SU-DHL-6 (cell line): Measurements from ENCODE around the gene OBI1.

ENCODE experiments used
- H2AFZ ChIP-seq: fragments of 200-600 bp; sonication (generic); 2 replicates; pipeline ENCODE4 v1.6.1; 2014; ENCODE audit warnings: low read depth, mild to moderate bottlenecking, moderate library complexity, mixed read lengths, antibody characterized with exemption, low read length; ENCODE audit not compliant: severe bottlenecking
- H3F3A ChIP-seq: fragments of 200-600 bp; shearing (Covaris generic); 2 replicates; pipeline ENCODE4 v1.6.0; 2016; ENCODE audit warnings: antibody characterized with exemption, mild to moderate bottlenecking; ENCODE audit not compliant: insufficient read depth
- H3K27ac ChIP-seq: fragments of 200-600 bp; sonication (generic); 2 replicates; pipeline ENCODE4 v1.5.1; 2016; ENCODE audit warnings: low read depth, mild to moderate bottlenecking, low read length, moderate library complexity, mixed read lengths
- H3K27me3 ChIP-seq: fragments of 200-600 bp; sonication (generic), shearing (Covaris generic); 2 replicates; pipeline ENCODE4 v1.6.0; 2014; ENCODE audit warnings: mild to moderate bottlenecking, low read length
- H3K36me3 ChIP-seq: fragments of 200-600 bp; sonication (generic); 2 replicates; pipeline ENCODE4 v1.6.1; 2014; ENCODE audit warnings: mild to moderate bottlenecking, low read length, mixed read lengths
- H3K4me2 ChIP-seq: fragments of 300-600, 200-600 bp; shearing (Covaris generic), sonication (generic); 2 replicates; pipeline ENCODE4 v1.6.0; 2014; ENCODE audit warnings: low read length, low read depth, mild to moderate bottlenecking; ENCODE audit not compliant: poor library complexity, severe bottlenecking
- H3K4me3 ChIP-seq: fragments of 200-600 bp; sonication (generic); 2 replicates; pipeline ENCODE4 v1.5.1; 2014; ENCODE audit warnings: antibody characterized with exemption, low read length, mild to moderate bottlenecking, mixed read lengths; ENCODE audit not compliant: insufficient read depth, poor library complexity, severe bottlenecking
- H3K79me2 ChIP-seq: fragments of 200-600 bp; sonication (generic); 2 replicates; pipeline ENCODE4 v1.6.1; 2014; ENCODE audit warnings: mild to moderate bottlenecking, low read length, moderate library complexity; ENCODE audit not compliant: insufficient read depth
- H3K9ac ChIP-seq: fragments of 200-600 bp; sonication (generic); 2 replicates; pipeline ENCODE4 v1.7.0; 2014; ENCODE audit warnings: mild to moderate bottlenecking, low read length
- H3K9me2 ChIP-seq: fragments of 200-600 bp; sonication (generic); replicated peaks from 2 replicates; pipeline ENCODE4 v1.6.1; 2014; ENCODE audit warnings: low read length; ENCODE audit not compliant: insufficient read depth
- H3K9me3 ChIP-seq: fragments of 200-600 bp; sonication (generic); 2 replicates; pipeline ENCODE4 v1.6.1; 2014; ENCODE audit warnings: low read length, mixed read lengths; ENCODE audit not compliant: insufficient read depth
- H4K20me1 ChIP-seq: fragments of 200-600 bp; sonication (generic); 2 replicates; pipeline ENCODE4 v1.6.1; 2014; ENCODE audit warnings: low read depth, mild to moderate bottlenecking, antibody characterized with exemption, low read length, moderate library complexity, mixed read lengths
- EZH2phosphoT487 ChIP-seq: fragments of 200-600 bp; sonication (generic), shearing (Covaris generic); conservative IDR thresholded peaks from 2 replicates; pipeline ENCODE4 v1.6.1; 2018; ENCODE audit warnings: mild to moderate bottlenecking, antibody characterized with exemption, low read length, moderate library complexity, mixed read lengths
- TF ChIP-seq, protein P1 (sequence below): fragments of 200-600 bp; sonication (generic); IDR thresholded peaks from one replicate; pipeline ENCODE4 v1.5.1; 2017; ENCODE audit warnings: antibody characterized with exemption, mild to moderate bottlenecking, low read length, moderate library complexity; ENCODE audit not compliant: insufficient read depth, poor library complexity, severe bottlenecking

Gene OBI1

GRCh38 chr13:78680115-78680561 is 21.2 kb upstream of the OBI1 start:
- TF ChIP-seq EZH2phosphoT487, result no peak
- TF ChIP-seq, protein P1, sequence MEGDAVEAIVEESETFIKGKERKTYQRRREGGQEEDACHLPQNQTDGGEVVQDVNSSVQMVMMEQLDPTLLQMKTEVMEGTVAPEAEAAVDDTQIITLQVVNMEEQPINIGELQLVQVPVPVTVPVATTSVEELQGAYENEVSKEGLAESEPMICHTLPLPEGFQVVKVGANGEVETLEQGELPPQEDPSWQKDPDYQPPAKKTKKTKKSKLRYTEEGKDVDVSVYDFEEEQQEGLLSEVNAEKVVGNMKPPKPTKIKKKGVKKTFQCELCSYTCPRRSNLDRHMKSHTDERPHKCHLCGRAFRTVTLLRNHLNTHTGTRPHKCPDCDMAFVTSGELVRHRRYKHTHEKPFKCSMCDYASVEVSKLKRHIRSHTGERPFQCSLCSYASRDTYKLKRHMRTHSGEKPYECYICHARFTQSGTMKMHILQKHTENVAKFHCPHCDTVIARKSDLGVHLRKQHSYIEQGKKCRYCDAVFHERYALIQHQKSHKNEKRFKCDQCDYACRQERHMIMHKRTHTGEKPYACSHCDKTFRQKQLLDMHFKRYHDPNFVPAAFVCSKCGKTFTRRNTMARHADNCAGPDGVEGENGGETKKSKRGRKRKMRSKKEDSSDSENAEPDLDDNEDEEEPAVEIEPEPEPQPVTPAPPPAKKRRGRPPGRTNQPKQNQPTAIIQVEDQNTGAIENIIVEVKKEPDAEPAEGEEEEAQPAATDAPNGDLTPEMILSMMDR, result no peak
- Histone ChIP-seq H3K27ac (no peak overlapping the region), H3K79me2 (no peaks in the 10 kb centered on the region), H3K9me3 (no peaks in the 10 kb centered on the region), H3K9me2 (no peaks in the 10 kb centered on the region), H3K9ac (no peak overlapping the region), H3K36me3 (no peaks in the 10 kb centered on the region), H3K4me3 (no peak overlapping the region), H3F3A (no peaks in the 10 kb centered on the region), H3K27me3 (0 out of 2 replicates have a peak, but pooled peaks cover 3% of the 10 kb centered on the region), H3K4me2 (no peak overlapping the region), H2AFZ (no peak overlapping the region), H4K20me1 (no peaks in the 10 kb centered on the region)

GRCh38 chr13:78679329-78679728 is 20.4 kb upstream of the OBI1 start:
- Histone ChIP-seq H3K27ac (no peak overlapping the region), H2AFZ (no peak overlapping the region), H4K20me1 (no peaks in the 10 kb centered on the region), H3K27me3 (0 out of 2 replicates have a peak, but pooled peaks cover 3% of the 10 kb centered on the region), H3K4me3 (no peak overlapping the region), H3K36me3 (no peaks in the 10 kb centered on the region), H3K79me2 (no peaks in the 10 kb centered on the region), H3K9me2 (no peaks in the 10 kb centered on the region), H3K9ac (no peak overlapping the region), H3K9me3 (no peaks in the 10 kb centered on the region), H3K4me2 (no peak overlapping the region), H3F3A (no peaks in the 10 kb centered on the region)
- TF ChIP-seq EZH2phosphoT487, result no peak
- TF ChIP-seq, protein P1, result no peak

GRCh38 chr13:78675112-78675511 is 16.2 kb upstream of the OBI1 start:
- no peak overlapping the region for H2AFZ ChIP-seq

More at GRCh38 chr13:78675112-78675511, 16.2 kb upstream of the OBI1 start:
- Histone ChIP-seq H3K36me3 (no peaks in the 10 kb centered on the region), H3K27ac (no peak overlapping the region), H3K9me3 (no peaks in the 10 kb centered on the region), H3K4me2 (no peak overlapping the region), H3K4me3 (no peak overlapping the region), H4K20me1 (no peaks in the 10 kb centered on the region), H3K9ac (no peak overlapping the region), H3F3A (no peaks in the 10 kb centered on the region), H3K9me2 (no peaks in the 10 kb centered on the region), H3K27me3 (0 out of 2 replicates have a peak, but pooled peaks cover 3% of the 10 kb centered on the region), H3K79me2 (no peaks in the 10 kb centered on the region)
- TF ChIP-seq, protein P1, result no peak
- TF ChIP-seq EZH2phosphoT487, result no peak
